Thyroid gland (tissue), 4 donors: ENCODE measurements around the gene ZNG1A. TPM values are rescaled to one million over a fixed set of nuclear protein-coding genes. Genes with fewer than 3 reads are reported as not detected.
A peak's percentile ranks its signal among the peaks of the same experiment; 100 is the strongest.
"Not testable (repeated sequence)": the region's sequence is repeated elsewhere in the genome, so short reads cannot be mapped to it uniquely, and the experiment has no call there.

ENCODE experiments used
- DNase-seq, 2 donors: peaks; one replicate each; pipeline ENCODE4 v3.0.0-alpha.2; 2019
- H3K27ac ChIP-seq, 3 donors: fragments of 200-600 bp; sonication (generic); 1 replicate in 2 of 3; 2 replicates in 1 of 3; pipeline ENCODE4 v1.5.1; 2016 to 2019; ENCODE audit warnings: mild to moderate bottlenecking in 1 of 3, moderate library complexity in 1 of 3
- H3K27me3 ChIP-seq: fragments of 200-600 bp; sonication (generic); one replicate; pipeline ENCODE4 v1.5.1; 2019
- H3K36me3 ChIP-seq, 2 donors: fragments of 200-600 bp; sonication (generic); one replicate each; pipeline ENCODE4 v1.5.1; 2016 to 2019
- H3K4me1 ChIP-seq, 2 donors: fragments of 200-600 bp; sonication (generic); one replicate each; pipeline ENCODE4 v1.5.1; 2017 to 2019
- H3K4me3 ChIP-seq, 3 donors: fragments of 200-600 bp; sonication (generic); replicated peaks in 1 of 3; 1 replicate in 2 of 3; 2 replicates in 1 of 3; pipeline ENCODE4 v1.5.1; 2016; ENCODE audit warnings: mild to moderate bottlenecking in 1 of 3
- H3K9me3 ChIP-seq: fragments of 200-600 bp; sonication (generic); one replicate; pipeline ENCODE4 v1.5.1; 2017
- CTCF ChIP-seq, 6 experiments: fragments of 200-600 bp in 3 of 6; fragments of 450-650 bp in 3 of 6; sonication (generic) in 3 of 6; IDR thresholded peaks; one replicate each; pipeline ENCODE4 v1.5.1; 2016 to 2019; ENCODE audit warnings: antibody characterized with exemption in 6 of 6, mild to moderate bottlenecking in 2 of 6, inconsistent platforms in 1 of 6, moderate library complexity in 1 of 6
- POLR2A ChIP-seq, 2 donors: fragments of 450-650 bp; IDR thresholded peaks; one replicate each; pipeline ENCODE4 v1.6.1; 2017; ENCODE audit warnings: antibody characterized with exemption in 2 of 2, mild to moderate bottlenecking in 2 of 2, moderate library complexity in 1 of 2
- WGBS, 2 donors: methylation state at CpG; one replicate each; pipeline ENCODE4 v1.1.5; 2017; 5-methylcytosine and 5-hydroxymethylcytosine counted together
- intact Hi-C: fragments of 100-400 bp; cut with DNase I; formaldehyde crosslinking; loops from one replicate; pipeline ENCODE4 v1.15.1; 2023
- total RNA-seq, 4 donors: library from RNA; depleted of rRNA; stranded (reverse); fragments of >200 nt; gene quantifications; one replicate each; pipeline ENCODE4 v1.2.3, GENCODE V29; 2016

Gene ZNG1A
- total RNA-seq, 4 donors from 2014 or later, result 66.3 to 74.2 (median 70.0) TPM

- intact Hi-C loops, result no loop called here
- Histone ChIP-seq H3K27me3 (no peaks in the 10 kb centered on the region), H3K4me3 (peak overlapping the region in 2 of 3 donors; percentile 1 to 58), H3K36me3 (no peaks in the 10 kb centered on the region), H3K27ac (peak overlapping the region in 2 of 3 donors; percentile 77 to 95), H3K4me1 (peaks cover 9 to 13% of the 10 kb centered on the region in 2 donors), H3K9me3 (no peaks in the 10 kb centered on the region)
- TF ChIP-seq POLR2A (IDR thresholded peaks at IDR 0.05) (no peak), CTCF (IDR thresholded peaks at IDR 0.05) (no peak)
- 53 to 54% methylated on average over 6 of the region's 6 CpGs for WGBS, 2 donors
- no peak for DNase-seq
Observed at GRCh38 chr9:215631-216155, 36.8 kb upstream of the ZNG1A start.

GRCh38 chr9:214648-215493 is 36.0 kb upstream of the ZNG1A start, which contains the start of gene DOCK8:
Gene DOCK8 (plus strand): TSS chr9:214865. CDS start chr9:214977, 112 bp downstream.
- H3K27me3 ChIP-seq, result no peaks in the 10 kb centered on the region
- H3K4me3 ChIP-seq, result peak within 1 kb of the TSS; percentile 1 to 79 (median 58)
- intact Hi-C loops, result no loop called here
- TF ChIP-seq POLR2A (IDR thresholded peaks at IDR 0.05) (peak in 1 of 2 donors; percentile 72), CTCF (IDR thresholded peaks at IDR 0.05) (peak in 4 of 6 experiments; percentile 35 to 63 (median 46))
- H3K36me3 ChIP-seq, result no peaks in the 10 kb centered on the region
- DNase-seq, result peak; percentile 71 to 77
- WGBS, 2 donors, result 0 to 3% methylated on average over 7 to 58 of the region's 103 CpGs
- peaks cover 9 to 13% of the 10 kb centered on the region in 2 donors for H3K4me1 ChIP-seq
- H3K27ac ChIP-seq, result peak within 1 kb of the TSS; percentile 37 to 95 (median 77)
- H3K9me3 ChIP-seq, result no peaks in the 10 kb centered on the region

GRCh38 chr9:214351-214647 is 35.4 kb upstream of the ZNG1A start:
- WGBS, 2 donors, result 4 to 8% methylated on average over 14 of the region's 14 CpGs
- intact Hi-C loops, result no loop called here
- H3K4me1 ChIP-seq, result peaks cover 9 to 13% of the 10 kb centered on the region in 2 donors

GRCh38 chr9:213901-214300 is 35.0 kb upstream of the ZNG1A start:
- H3K4me3 ChIP-seq, DNase-seq, H3K36me3 ChIP-seq, intact Hi-C loops, H3K9me3 ChIP-seq, H3K27me3 ChIP-seq: not testable (repeated sequence)
- 89 to 90% methylated on average over 24 of the region's 24 CpGs for WGBS, 2 donors
- H3K4me1 ChIP-seq, result peaks cover 9 to 13% of the 10 kb centered on the region in 2 donors
- H3K27ac ChIP-seq, result peak overlapping the region in 2 of 3 donors; percentile 77 to 95

More at GRCh38 chr9:214351-214647, 35.4 kb upstream of the ZNG1A start:
- no peak for DNase-seq
- Histone ChIP-seq H3K27me3 (no peaks in the 10 kb centered on the region), H3K27ac (peak overlapping the region; percentile 37 to 95 (median 77)), H3K9me3 (no peaks in the 10 kb centered on the region), H3K4me3 (peak overlapping the region; percentile 1 to 79 (median 58)), H3K36me3 (no peaks in the 10 kb centered on the region)
- TF ChIP-seq CTCF (IDR thresholded peaks at IDR 0.05) (no peak), POLR2A (IDR thresholded peaks at IDR 0.05) (no peak)

- H3K27me3 ChIP-seq, result no peaks in the 10 kb centered on the region
- peak overlapping the region in 2 of 3 donors; percentile 24 to 41 for H3K27ac ChIP-seq
- no peak for TF ChIP-seq POLR2A (IDR thresholded peaks at IDR 0.05)
- no peak for TF ChIP-seq CTCF (IDR thresholded peaks at IDR 0.05)
- DNase-seq, result no peak
- WGBS, 2 donors, result 82 to 88% methylated on average over 3 of the region's 3 CpGs
- H3K36me3 ChIP-seq, result no peaks in the 10 kb centered on the region
- H3K4me1 ChIP-seq, result peaks cover 9 to 13% of the 10 kb centered on the region in 2 donors
- H3K9me3 ChIP-seq, result no peaks in the 10 kb centered on the region
- no peak overlapping the region for H3K4me3 ChIP-seq
- intact Hi-C loops, result no loop called here
Observed at GRCh38 chr9:212297-212696, 33.4 kb upstream of the ZNG1A start.
